ENCODE data around the gene AP3S2. TPM values are rescaled to one million over a fixed set of nuclear protein-coding genes. Genes with fewer than 3 reads are reported as not detected.

The AP3S2 gene
- total RNA-seq, 4 donors from 2014 or later, result 20.8 to 36.0 (median 23.8) TPM

- intact Hi-C loops (cut with DNase I; ENCODE audit: low total_unique reads), result no loop called here
- peak overlapping the region; percentile 56 for H3K4me3 ChIP-seq (ENCODE audit: low read depth, poor library complexity, severe bottlenecking)
- WGBS, 2 donors, result 31 to 32% methylated on average over 33 to 44 of the region's 56 CpGs
- no peak for DNase-seq (ENCODE audit: low spot score in 2 of 2)
- TF ChIP-seq, protein P1, sequence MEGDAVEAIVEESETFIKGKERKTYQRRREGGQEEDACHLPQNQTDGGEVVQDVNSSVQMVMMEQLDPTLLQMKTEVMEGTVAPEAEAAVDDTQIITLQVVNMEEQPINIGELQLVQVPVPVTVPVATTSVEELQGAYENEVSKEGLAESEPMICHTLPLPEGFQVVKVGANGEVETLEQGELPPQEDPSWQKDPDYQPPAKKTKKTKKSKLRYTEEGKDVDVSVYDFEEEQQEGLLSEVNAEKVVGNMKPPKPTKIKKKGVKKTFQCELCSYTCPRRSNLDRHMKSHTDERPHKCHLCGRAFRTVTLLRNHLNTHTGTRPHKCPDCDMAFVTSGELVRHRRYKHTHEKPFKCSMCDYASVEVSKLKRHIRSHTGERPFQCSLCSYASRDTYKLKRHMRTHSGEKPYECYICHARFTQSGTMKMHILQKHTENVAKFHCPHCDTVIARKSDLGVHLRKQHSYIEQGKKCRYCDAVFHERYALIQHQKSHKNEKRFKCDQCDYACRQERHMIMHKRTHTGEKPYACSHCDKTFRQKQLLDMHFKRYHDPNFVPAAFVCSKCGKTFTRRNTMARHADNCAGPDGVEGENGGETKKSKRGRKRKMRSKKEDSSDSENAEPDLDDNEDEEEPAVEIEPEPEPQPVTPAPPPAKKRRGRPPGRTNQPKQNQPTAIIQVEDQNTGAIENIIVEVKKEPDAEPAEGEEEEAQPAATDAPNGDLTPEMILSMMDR (IDR thresholded peaks at IDR 0.05), result no peak
- no peak for TF ChIP-seq POLR2A (IDR thresholded peaks at IDR 0.05)
Observed at GRCh38 chr15:89814112-89814742, 79.6 kb downstream of the AP3S2 start.

DNA sequence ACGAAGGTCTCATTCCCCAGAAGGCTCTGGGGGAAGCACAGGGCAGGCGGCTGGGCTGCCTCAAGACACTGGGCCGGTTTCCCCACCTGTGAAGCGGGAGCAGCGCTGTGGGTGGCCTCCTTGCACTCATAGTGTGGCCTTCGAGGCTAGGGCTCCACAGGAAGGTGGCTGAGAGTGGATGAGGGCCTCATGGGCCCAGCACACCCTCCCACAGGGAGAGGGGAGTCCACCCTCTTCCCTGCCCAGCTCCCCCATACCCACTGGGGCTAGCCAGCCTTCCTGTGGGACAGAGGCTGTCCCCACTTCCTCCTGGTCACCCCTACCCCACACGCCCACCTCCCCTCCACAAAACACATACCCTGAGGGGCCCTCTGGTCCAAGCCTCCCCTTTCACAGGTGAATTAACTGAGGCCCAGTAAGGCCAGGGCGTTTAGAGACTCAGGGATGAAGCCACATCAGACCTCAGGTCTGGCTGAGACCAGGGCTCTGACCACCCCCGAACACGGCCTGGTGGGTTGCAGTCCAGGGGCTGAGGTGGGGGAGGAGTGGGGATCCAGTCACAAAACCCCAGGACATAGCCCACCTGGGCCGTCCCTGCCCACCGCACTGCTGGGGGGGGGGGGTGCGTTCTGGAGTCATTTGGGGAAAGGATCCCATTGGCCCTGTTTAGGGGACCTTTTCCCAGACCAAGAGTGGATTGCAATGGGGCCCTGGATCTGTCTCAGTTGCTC lies 80.2 kb downstream of the AP3S2 start:
- DNase-seq (ENCODE audit: low spot score in 2 of 2), result no peak
- intact Hi-C loops (cut with DNase I; ENCODE audit: low total_unique reads), result no loop called here
- 61 to 77% methylated on average over 10 to 13 of the region's 13 CpGs for WGBS, 2 donors
- TF ChIP-seq, protein P1 (IDR thresholded peaks at IDR 0.05), result no peak
- no peak for TF ChIP-seq POLR2A (IDR thresholded peaks at IDR 0.05)
- peak overlapping the region; percentile 56 for H3K4me3 ChIP-seq (ENCODE audit: low read depth, poor library complexity, severe bottlenecking)

- intact Hi-C loops (cut with DNase I; ENCODE audit: low total_unique reads), result no loop called here
- no peak overlapping the region for H3K4me3 ChIP-seq (ENCODE audit: low read depth, poor library complexity, severe bottlenecking)
- TF ChIP-seq, protein P1 (IDR thresholded peaks at IDR 0.05), result no peak
- TF ChIP-seq POLR2A (IDR thresholded peaks at IDR 0.05), result no peak
- 82 to 85% methylated on average over 4 of the region's 7 CpGs for WGBS, 2 donors
- DNase-seq (ENCODE audit: low spot score in 2 of 2), result no peak
Observed at GRCh38 chr15:89812847-89813320, 80.9 kb downstream of the AP3S2 start.

DNA sequence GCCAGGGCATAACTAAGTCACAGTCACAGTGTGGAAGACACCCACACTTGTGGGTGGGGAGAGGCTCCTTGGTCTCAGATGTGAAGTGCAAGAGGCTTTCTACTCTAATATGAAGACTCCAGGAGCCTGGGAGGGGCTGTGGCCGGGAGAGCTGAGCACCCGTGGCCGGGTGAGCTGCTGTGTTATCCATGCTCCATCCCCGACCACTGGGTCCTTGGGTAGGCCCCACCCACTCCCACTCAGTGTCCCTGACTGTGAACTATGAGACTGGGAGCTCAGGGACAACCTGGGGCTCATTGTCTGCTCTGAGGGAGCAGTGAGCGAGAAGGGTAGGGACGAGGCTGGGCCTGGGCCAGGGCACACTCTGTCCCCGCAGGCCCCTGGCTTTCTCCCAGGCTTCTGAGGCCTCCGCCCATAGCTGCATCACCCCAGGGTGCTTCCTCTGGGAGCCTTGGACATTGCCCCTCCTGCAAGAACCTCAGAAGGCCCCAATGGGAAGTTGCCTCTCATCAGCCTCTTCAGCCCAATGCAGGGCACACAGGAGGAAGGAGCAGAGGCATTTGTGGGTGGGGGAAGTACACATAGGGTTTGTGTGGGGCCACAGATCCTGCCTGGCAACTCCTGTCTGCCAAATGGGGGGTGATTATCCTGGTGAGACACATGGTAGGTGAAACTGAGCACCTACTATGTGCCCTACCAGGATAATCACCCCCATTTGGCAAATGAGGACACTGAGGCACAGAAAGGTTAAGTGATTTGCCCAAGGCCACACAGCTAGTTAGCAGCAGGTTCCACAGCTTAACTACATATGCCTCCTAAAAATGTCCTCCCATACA lies 81.6 kb downstream of the AP3S2 start:
- no peak overlapping the region for H3K4me3 ChIP-seq (ENCODE audit: low read depth, poor library complexity, severe bottlenecking)
- WGBS, 2 donors, result 14% methylated on average over 5 to 8 of the region's 8 CpGs
- DNase-seq (ENCODE audit: low spot score in 2 of 2), result peak; percentile 88 to 95

DNA sequence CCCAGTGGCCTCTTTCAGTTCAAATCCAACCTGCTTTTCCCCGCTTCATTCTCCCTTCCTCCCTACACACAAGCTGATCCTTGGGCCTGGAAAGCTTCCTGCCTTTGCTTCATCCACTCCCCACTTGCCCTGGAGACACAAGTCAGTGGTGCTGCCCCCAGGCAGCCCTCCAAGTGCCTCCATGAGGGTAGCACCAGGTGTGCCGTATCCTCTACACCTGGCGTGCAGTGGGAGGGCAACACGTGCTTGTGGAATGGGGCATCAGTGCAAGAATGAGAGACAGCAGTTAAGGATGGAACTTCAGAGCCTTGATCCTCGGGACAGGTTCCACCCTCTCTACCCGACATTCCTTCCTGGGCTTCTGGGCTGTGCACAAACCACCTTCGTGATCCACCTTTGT lies 83.0 kb downstream of the AP3S2 start:
- intact Hi-C loops (cut with DNase I; ENCODE audit: low total_unique reads), result no loop called here
- no peak overlapping the region for H3K4me3 ChIP-seq (ENCODE audit: low read depth, poor library complexity, severe bottlenecking)
- WGBS, 2 donors, result 91 to 98% methylated on average over 7 of the region's 7 CpGs
- DNase-seq (ENCODE audit: low spot score in 2 of 2), result no peak
- TF ChIP-seq POLR2A (IDR thresholded peaks at IDR 0.05), result no peak

More for the DNA sequence above, 81.6 kb downstream of the AP3S2 start:
- intact Hi-C loops (cut with DNase I; ENCODE audit: low total_unique reads), result no loop called here
- TF ChIP-seq, protein P1 (IDR thresholded peaks at IDR 0.05), result no peak
- no peak for TF ChIP-seq POLR2A (IDR thresholded peaks at IDR 0.05)

DNA sequence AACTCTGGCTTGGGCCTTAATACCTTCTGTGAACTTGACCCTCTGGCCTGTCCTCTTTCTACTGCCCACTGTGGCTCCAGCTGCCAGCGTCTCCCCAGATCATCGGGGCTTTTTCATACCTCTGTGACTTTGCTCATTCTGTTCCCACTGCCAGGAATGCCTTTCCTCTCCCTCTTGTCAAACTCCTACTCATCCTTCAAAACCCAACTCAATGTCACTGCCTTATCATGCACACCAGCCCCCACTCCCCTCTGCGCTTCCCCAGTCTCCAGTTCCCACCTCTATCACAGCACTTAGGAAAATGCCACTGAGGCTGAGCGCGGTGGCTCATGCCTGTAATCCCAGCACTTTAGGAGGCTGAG lies 84.0 kb downstream of the AP3S2 start:
- intact Hi-C loops (cut with DNase I; ENCODE audit: low total_unique reads), result no loop called here

More for the DNA sequence above, 84.0 kb downstream of the AP3S2 start:
- no peak for DNase-seq (ENCODE audit: low spot score in 2 of 2)
- TF ChIP-seq, protein P1 (IDR thresholded peaks at IDR 0.05), result no peak
- no peak for TF ChIP-seq POLR2A (IDR thresholded peaks at IDR 0.05)
- H3K4me3 ChIP-seq (ENCODE audit: low read depth, poor library complexity, severe bottlenecking), result no peak overlapping the region
- 97 to 99% methylated on average over 5 of the region's 5 CpGs for WGBS, 2 donors
